Bone marrow (tissue), 2 donors: Measurements from ENCODE around the gene ZACN.

Experiments
- DNase-seq, 2 donors: peaks; one replicate each; lab custom pipeline; 2025; lab: John Stamatoyannopoulos, UW

The ZACN gene

DNA sequence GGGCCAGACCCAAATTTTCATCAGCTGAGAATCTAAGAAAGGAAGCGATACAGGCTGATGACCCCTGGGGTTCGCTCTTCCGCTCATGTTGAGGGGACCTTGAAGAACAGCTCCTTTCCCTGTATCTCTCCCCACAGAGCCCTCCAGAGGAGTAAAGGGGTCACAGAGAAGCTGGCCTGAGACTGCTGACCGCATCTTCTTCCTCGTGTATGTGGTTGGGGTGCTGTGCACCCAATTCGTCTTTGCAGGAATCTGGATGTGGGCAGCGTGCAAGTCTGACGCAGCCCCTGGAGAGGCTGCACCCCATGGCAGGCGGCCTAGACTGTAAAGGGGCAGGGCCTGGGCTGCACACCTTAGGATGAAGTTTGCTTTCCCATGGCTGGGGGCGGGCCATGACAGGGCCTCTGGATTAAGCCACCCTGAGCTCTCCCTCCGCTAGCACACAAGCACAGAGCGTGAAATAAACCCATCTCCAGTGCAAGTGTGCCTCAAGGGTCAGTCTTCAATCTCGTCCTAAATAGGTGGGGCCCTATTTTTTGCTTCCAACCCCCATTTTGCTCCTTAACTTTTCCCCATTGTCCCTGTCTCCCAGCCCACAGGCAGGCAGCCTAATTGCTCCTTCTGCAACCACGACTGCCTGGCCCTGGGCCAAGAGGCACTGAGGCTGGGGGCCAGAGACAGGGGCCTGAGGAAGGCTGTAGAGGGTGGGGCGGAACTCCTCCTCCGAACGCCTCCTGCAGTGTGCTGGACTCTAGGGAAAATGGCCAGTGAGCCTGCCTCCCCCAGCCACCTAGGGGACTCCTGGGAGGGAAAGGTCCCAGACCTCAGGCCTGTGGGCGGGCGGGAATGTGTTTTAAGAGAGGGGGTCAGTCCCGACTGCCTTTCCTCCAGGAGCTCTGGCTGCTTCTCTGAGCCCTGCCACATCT lies 3.6 kb downstream of the ZACN start:
- DNase-seq = no peak

DNA sequence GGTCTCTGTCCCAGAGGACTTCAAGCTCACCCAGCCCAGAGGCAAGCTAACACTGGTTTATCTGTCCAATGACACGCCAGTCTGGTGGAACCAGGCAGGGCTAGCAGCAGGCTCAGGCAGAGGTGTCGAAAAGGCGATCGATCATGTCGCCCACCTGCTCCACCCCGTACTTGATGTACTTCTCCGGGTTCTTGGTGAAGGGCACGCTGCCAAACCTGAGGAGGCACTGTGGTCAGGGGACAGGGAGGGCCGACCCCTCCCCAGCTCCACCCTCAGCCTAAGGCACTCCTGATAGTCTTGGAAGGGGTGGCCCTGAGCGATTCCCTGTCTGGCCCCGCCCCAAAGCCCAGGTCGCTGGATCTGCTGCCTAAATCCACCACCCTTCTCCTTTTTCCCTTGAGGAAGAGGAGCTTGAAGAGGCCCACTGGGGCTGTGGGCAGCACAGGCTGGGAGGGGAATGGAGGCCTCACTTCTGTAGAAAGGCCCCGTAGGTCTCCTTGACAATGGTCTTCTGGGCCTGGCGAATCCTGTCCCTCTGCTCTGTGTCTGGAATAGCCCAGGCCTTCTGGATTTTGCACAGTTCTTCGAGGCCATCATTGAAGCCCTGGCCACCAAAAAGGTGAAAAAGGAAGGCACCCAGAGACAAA lies 4.7 kb downstream of the ZACN start:
- no peak for DNase-seq

DNA sequence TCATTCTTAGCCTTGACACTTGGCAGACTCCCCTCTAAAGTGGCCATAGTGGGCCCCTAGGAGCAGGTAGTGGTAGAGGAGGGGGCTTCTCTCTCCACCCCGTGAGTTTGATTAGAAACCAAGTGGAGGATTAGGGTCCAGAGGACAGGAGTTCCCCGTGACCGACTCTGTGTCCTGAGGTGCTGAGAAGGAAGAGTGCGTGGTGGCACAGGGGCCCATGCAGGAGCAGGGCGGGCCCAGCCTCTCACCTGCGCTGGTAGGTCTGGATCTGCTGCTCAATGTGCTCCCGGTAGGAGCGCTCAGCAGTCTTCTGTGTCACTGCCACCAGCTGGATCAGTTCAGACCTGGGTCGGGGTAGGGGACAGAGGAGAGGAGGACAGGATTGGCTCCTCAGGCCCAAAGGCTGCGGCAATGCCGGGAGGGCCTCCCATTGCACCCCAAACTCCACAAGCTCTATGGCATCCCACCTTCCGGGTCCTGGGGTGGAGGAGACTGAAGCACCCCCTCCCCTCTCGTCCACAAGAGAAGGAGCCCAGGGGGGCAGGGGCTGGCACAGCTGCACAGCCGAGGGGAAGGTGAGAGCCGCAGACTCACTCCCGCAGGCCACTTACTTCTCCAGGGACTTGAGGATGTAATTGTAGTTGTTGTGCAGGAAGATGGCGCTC lies 6.2 kb downstream of the ZACN start:
- DNase-seq = no peak

GRCh38 chr17:76085731-76086366 lies 6.9 kb downstream of the ZACN start:
- no peak for DNase-seq

DNA sequence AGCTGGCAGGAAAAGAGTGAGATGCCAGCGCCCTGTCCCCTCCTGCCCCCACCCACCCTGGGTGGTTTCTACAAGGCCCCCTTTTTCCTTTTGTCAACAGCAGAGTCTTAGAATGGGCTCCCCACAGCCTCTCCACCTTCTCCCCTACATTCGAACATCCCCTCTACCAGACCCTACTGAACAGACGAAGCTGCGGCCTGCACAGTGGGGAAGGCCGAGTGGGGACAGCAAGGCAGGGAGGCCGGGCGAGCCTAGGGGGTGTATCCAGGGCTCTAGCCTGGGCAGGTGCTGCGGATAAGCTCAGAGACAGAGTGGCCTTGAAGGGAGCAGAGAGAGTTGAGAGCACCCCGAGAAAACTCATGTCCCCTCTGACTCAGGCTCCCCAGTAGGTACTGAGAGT lies 7.4 kb downstream of the ZACN start:
- no peak for DNase-seq

DNA sequence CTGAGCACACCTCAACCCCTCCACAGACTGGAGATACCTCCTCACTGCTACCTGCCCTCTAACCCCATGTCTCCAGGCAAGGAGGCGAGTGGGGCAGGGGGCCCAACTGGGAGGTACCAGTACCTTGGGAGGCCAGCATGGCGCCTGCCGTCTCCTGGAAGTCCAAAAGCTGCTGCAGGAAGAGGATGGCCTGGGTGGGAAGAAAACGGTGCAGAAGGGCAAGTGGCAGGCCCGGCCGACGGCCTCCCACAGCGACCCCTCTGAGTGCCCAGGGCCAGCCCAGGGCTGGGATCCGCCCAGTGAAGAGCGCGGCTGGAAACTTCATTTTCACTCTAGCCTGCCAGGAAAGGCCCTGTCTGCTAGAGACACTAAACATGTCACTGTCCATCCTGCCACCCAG lies 8.5 kb downstream of the ZACN start:
- DNase-seq = no peak

- DNase-seq = no peak
Observed at GRCh38 chr17:76088041-76088867, 9.3 kb downstream of the ZACN start.

DNA sequence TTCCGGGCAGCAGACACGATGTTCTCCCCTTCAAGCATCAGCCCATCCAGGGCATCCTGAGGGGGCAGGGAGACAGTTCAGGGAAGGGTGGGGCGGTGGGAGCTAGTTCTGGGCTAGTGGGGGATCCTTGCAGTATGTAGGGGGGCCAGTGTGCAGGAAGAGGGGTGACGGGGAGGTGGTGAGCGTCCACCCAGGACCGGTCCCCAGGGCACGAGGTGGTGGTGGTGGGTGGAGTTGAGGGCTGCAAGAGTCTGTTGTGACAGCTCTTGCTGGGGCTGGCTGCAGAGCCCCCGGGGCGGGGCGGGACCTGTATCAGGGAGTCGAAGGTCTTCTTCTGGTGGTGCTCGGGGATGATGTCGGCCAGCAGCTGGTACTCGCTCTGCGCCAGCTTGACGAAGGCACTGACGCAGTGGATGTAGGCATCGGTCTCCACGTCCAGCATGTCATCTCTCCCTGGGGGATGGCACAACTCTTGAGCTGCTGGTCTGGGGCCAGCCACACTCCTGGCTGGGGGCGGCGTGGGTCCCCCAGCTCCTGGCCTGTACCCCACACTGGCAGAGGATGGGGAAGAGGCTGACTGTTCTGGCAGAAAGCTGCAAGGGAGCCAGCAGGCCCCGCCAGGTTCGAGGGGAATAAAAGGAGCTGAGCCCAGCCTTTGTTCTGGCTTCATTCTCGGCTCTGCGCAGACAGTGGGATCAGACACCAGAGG lies 10.0 kb downstream of the ZACN start:
- no peak for DNase-seq

- DNase-seq = no peak
Observed at GRCh38 chr17:76089680-76090516, 10.9 kb downstream of the ZACN start.

GRCh38 chr17:76090517-76091129 lies 11.6 kb downstream of the ZACN start:
- no peak for DNase-seq

DNA sequence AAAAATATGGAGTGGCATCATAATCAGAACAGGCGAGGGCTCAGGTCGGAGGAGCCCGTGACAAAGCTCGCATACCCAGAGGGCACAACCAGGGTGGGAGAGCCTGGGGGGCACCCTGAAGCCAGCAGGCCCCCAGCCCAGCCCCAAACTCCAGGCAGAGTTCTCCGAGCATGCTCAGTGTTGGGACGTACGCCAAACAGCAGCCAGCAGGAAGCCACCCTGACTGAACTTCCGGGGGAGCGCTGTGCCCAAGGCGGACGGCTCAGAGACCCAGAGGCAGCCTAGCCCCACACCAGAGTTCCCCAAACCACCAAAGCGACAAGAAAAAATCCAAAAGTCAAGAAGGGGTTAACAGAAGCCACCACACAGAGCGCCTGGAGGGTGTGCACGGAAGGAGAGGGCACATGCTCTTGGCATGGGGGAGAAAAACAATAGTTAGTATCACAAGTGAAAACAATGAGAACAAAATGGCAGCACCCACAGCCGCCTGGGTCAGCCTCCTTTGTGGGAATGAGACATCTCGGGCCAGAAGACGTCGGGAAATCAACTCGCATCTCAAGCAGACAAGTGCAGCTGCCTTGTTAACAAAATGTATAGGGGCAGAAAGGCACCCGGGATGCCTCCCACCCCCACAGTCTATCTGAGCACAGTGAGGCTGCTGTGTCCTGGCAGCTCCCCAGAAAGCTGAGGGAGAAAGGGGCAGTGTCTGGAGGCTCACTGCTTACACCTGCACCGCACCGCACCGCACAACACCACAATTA lies 12.7 kb downstream of the ZACN start:
- DNase-seq = peak in 1 of 2 donors; percentile 39

- DNase-seq = no peak
Observed at GRCh38 chr17:76092526-76093413, 13.8 kb downstream of the ZACN start.

GRCh38 chr17:76094046-76094445 lies 15.1 kb downstream of the ZACN start:
- DNase-seq = no peak

GRCh38 chr17:76095943-76096342 lies 17.0 kb downstream of the ZACN start:
- no peak for DNase-seq

- DNase-seq = no peak
Observed at GRCh38 chr17:76097716-76098295, 18.8 kb downstream of the ZACN start.

DNA sequence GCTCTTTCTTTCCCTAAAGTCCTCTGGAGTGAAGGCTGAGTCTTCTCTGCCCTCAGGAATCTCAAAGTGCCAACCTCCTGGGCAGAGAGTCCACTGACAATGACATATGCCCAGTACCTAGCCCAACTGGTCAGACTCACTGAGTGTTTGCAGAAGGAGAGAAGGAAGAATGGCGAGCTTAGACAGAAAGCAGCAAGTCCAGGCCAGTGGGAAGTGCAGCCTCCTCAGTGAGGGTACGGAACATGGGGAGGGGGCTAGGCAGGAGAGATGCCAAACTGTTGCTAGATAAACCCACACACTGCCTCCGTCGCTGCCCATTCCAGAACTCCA lies 23.9 kb downstream of the ZACN start:
- DNase-seq = no peak
